Body of pancreas (tissue), 4 donors: ENCODE data around the gene F12.

Experiments used
- POLR2A ChIP-seq, 3 donors: fragments of 450-650 bp; IDR thresholded peaks; one replicate each; pipeline ENCODE4 v1.6.1; 2016; ENCODE audit warnings: antibody characterized with exemption in 3 of 3, mild to moderate bottlenecking in 2 of 3
- TF ChIP-seq, protein P1 (sequence below), 7 experiments: fragments of 450-650 bp in 4 of 7; fragments of 200-600 bp in 3 of 7; sonication (generic) in 3 of 7; IDR thresholded peaks; one replicate each; pipeline ENCODE4 v1.5.1; 2016 to 2019; ENCODE audit warnings: antibody characterized with exemption in 7 of 7

GRCh38 chr5:177372910-177373309 lies 36.5 kb downstream of the F12 start:
- TF ChIP-seq, protein P1, sequence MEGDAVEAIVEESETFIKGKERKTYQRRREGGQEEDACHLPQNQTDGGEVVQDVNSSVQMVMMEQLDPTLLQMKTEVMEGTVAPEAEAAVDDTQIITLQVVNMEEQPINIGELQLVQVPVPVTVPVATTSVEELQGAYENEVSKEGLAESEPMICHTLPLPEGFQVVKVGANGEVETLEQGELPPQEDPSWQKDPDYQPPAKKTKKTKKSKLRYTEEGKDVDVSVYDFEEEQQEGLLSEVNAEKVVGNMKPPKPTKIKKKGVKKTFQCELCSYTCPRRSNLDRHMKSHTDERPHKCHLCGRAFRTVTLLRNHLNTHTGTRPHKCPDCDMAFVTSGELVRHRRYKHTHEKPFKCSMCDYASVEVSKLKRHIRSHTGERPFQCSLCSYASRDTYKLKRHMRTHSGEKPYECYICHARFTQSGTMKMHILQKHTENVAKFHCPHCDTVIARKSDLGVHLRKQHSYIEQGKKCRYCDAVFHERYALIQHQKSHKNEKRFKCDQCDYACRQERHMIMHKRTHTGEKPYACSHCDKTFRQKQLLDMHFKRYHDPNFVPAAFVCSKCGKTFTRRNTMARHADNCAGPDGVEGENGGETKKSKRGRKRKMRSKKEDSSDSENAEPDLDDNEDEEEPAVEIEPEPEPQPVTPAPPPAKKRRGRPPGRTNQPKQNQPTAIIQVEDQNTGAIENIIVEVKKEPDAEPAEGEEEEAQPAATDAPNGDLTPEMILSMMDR (IDR thresholded peaks at IDR 0.05), result no peak
- no peak for TF ChIP-seq POLR2A (IDR thresholded peaks at IDR 0.05)
